ENCODE results near the gene GPATCH11. TPM values are rescaled to one million over a fixed set of nuclear protein-coding genes. Genes with fewer than 3 reads are reported as not detected.

The GPATCH11 gene
- 10 to 100 TPM in 1 of 4 donors, 1 to 10 TPM in 3; 6.3 to 10.6 (median 7.6) TPM for total RNA-seq

DNA sequence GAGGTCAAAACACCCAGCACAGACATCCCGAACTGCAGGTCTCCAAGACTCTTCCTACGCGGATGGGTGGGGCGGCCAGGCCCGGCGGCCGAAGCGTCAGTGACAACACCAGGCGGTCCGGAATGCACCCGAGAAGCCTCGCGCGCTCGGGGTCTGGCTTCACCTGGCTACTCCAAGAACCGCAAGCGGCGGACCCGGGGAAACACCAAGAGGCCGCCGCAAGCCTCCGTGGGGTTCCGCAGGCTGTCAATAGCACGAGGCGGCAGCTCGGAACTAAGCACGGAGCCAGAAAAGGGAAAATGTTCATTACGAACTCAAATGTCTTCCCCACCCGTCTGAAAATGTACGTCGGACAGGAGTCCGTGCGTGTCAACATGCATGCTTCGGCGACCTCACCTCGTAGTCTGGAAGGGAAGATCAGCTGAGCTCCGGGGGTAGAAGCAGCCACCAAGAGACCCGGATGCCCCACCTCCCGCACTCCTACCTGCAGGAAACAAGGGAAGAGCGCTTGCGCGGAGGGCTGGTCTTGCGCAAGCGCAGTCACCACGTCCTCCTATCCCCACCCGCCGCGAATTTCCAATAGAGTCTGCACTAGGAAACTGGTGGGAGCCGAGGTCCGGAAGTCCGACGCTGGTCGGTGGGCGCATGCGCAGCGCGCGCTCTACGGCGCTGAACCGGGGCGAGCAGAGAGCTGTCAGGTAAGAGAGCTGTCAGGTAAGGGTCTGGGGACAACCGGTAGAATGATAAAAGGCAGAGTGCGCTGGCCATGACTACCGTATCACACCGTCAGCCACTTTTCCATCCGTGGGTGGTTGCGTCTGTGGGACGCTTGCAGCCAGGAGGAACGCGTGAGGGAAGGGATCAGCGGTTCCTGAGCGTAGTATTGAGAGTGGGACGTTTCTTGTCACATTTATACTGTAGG lies at the start of gene GPATCH11, which contains the start of gene HEATR5B:
Gene GPATCH11, plus strand, starts transcription at position 646 of the 922 bp plus-strand sequence. CDS start 3,864 bp downstream, outside the sequence.
Gene HEATR5B, minus strand, starts transcription at position 500 of the 922 bp plus-strand sequence. CDS start 958 bp downstream, outside the sequence.
- Histone ChIP-seq H3K27ac (peak within 1 kb of the TSS; percentile 40 to 88 (median 86)), H3K4me3 (peak within 1 kb of the TSS; percentile 61 to 83), H3K4me1 (peaks cover 0 to 46% (median 7%) of the 10 kb centered on the region in 3 donors), H3K27me3 (no peaks in the 10 kb centered on the region), H3K9me3 (no peaks in the 10 kb centered on the region), H3K36me3 (peaks cover 0 to 34% of the 10 kb centered on the region in 2 donors)
- TF ChIP-seq POLR2AphosphoS5 (IDR thresholded peaks at IDR 0.05) (peak; percentile 62), CTCF (IDR thresholded peaks at IDR 0.05) (peak in 1 of 4 experiments; percentile 7), EP300 (IDR thresholded peaks at IDR 0.05) (no peak), POLR2A (IDR thresholded peaks at IDR 0.05) (peak; percentile 42 to 63)
- ATAC-seq, result peak; percentile 99
- WGBS, 2 donors (ENCODE audit: low coverage in 1 of 2), result 0 to 2% methylated on average over 11 of the region's 74 CpGs

- 88 to 93% methylated on average over 2 of the region's 2 CpGs for WGBS, 2 donors (ENCODE audit: low coverage in 1 of 2)
- peaks cover 0 to 78% of the 10 kb centered on the region in 2 donors for H3K36me3 ChIP-seq
- ATAC-seq, result no peak
These were observed 46.5 kb upstream of the GPATCH11 start for GRCh38 chr2:37037771-37038170.

GRCh38 chr2:37039580-37039979 lies 44.7 kb upstream of the GPATCH11 start:
- H3K4me1 ChIP-seq, result no peaks in the 10 kb centered on the region
- no peak overlapping the region for H3K27ac ChIP-seq
- TF ChIP-seq POLR2A (IDR thresholded peaks at IDR 0.05) (no peak), POLR2AphosphoS5 (IDR thresholded peaks at IDR 0.05) (no peak), CTCF (IDR thresholded peaks at IDR 0.05) (no peak), EP300 (IDR thresholded peaks at IDR 0.05) (no peak)
- no peaks in the 10 kb centered on the region for H3K27me3 ChIP-seq
- peaks cover 0 to 75% of the 10 kb centered on the region in 2 donors for H3K36me3 ChIP-seq
- no peak overlapping the region for H3K4me3 ChIP-seq
- 91 to 95% methylated on average over 3 of the region's 3 CpGs for WGBS, 2 donors (ENCODE audit: low coverage in 1 of 2)
- no peaks in the 10 kb centered on the region for H3K9me3 ChIP-seq
- no peak for ATAC-seq

More at GRCh38 chr2:37037771-37038170, 46.5 kb upstream of the GPATCH11 start:
- Histone ChIP-seq H3K4me3 (no peak overlapping the region), H3K4me1 (no peaks in the 10 kb centered on the region), H3K9me3 (no peaks in the 10 kb centered on the region), H3K27ac (no peak overlapping the region), H3K27me3 (no peaks in the 10 kb centered on the region)
- TF ChIP-seq EP300 (IDR thresholded peaks at IDR 0.05) (no peak), POLR2A (IDR thresholded peaks at IDR 0.05) (no peak), CTCF (IDR thresholded peaks at IDR 0.05) (no peak), POLR2AphosphoS5 (IDR thresholded peaks at IDR 0.05) (no peak)

DNA sequence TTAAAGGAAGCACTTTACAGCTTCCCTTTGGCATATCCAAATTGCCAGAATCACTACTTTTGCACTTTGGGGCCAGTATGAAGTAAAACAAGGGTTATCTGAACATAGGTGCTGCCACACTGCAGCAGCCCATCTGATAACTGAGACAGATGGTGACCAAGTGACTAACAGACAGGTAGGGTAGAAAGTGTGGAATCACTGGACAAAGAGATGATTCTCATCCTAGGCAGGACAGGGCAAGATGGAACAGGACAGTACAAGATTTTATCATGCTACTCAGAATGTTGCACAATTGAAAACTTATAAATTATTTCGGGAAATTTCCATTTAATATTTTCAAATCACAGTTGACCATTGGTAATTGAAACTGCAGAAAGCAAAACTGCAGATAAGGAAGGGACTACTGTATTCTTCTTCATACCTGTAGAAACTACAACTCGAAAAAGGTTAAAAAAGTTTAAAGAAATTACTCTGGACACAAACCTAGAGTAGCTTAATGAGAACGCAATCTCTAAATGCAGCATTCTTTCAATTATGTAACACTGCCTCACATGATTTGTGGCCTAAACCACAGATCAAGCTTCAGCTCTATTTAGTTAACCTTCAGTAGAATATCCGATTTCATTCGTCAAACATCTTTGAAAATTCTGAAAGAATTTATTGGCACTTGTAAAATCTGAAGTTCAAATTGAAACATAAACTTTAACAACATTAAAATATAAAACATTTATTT lies 31.6 kb upstream of the GPATCH11 start:
- ATAC-seq, result no peak
- WGBS, 2 donors (ENCODE audit: low coverage in 1 of 2), result 88 to 95% methylated on average over 5 of the region's 5 CpGs
- H3K27me3 ChIP-seq, result no peaks in the 10 kb centered on the region
- H3K9me3 ChIP-seq, result no peaks in the 10 kb centered on the region
- H3K4me3 ChIP-seq, result no peak overlapping the region
- TF ChIP-seq POLR2AphosphoS5 (IDR thresholded peaks at IDR 0.05) (no peak), POLR2A (IDR thresholded peaks at IDR 0.05) (no peak), CTCF (IDR thresholded peaks at IDR 0.05) (no peak), EP300 (IDR thresholded peaks at IDR 0.05) (no peak)
- H3K27ac ChIP-seq, result no peak overlapping the region
- H3K36me3 ChIP-seq, result peaks cover 0 to 93% of the 10 kb centered on the region in 2 donors
- H3K4me1 ChIP-seq, result no peaks in the 10 kb centered on the region

Measured in gastroesophageal sphincter (tissue), 4 donors.